ENCODE measurements around the gene BORCS5.

DNA sequence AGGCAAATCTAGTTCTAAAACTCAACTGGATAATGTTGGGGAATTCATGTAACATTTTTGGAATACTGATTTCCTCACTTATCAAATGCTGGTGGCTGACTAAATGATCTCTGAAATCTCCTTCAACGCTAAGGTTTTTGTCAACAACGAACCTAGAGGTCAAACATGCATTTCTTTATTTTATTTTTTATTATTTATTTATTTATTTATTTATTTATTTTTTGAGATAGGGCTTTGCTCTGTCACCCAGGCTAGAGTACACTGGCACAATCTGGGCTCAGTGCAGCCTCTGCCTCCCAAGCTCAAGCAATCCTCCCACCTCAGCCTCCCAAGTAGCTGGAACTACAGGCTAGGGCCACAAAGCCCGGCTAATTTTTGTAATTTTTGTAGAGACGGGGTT, 141.3 kb downstream of the BORCS5 start:
- no peak for TF ChIP-seq CTCF (IDR thresholded peaks at IDR 0.05)
- TF ChIP-seq POLR2A (IDR thresholded peaks at IDR 0.05) = no peak
